HG02938 (cell line): ENCODE data around the gene TCF7L2.

Source experiments
- ATAC-seq: cut with Tn5 transposase; IDR thresholded peaks from one replicate; pipeline ENCODE4 v1.9.1; 2021; ENCODE audit warnings: mild to moderate bottlenecking, moderate library complexity; ENCODE audit not compliant: unreplicated experiment

TCF7L2 gene

GRCh38 chr10:112949875-112950507, at the start of gene TCF7L2:
Gene TCF7L2 (plus strand): TSS chr10:112950247. CDS start chr10:112950757, 510 bp downstream.
- no peak for ATAC-seq

DNA sequence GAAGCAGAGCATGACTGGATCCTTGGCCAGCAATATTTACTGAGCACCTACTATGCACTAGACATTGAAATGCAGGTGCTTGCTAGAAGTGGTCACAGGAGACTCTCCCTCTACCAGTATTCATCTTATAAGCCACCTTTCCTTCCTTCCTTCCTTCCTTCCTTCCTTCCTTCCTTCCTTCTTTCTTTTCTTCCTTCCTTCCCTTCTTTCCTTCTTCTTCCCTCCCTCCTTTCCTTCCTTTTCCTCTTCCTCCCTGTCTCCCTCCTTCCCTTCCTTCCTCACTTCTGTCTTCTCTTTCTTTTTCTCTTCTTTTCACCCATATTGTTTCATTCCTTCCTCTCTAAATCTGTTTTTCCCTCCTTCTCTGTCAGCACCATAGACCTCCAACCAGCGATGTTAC, 47.3 kb upstream of the TCF7L2 start:
- ATAC-seq: no peak

DNA sequence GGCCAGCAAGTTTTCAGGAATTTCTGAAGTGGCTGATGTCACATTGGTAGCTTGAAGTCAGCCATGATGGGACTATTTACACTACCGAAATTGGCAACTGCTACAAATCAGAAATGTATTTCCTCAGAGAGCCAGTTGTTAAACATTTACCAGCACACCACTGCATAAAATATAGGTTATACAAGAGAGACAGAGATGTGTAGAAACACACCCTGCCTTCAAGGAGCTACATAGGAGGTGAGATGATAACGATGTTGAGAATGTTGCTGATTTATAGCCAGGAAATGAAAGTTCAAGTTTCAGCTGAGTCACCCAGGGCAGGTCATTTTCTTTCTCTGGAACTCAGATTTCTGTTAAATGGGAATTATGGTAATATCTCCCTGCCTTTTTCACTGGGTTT, 46.0 kb upstream of the TCF7L2 start:
- ATAC-seq: no peak

DNA sequence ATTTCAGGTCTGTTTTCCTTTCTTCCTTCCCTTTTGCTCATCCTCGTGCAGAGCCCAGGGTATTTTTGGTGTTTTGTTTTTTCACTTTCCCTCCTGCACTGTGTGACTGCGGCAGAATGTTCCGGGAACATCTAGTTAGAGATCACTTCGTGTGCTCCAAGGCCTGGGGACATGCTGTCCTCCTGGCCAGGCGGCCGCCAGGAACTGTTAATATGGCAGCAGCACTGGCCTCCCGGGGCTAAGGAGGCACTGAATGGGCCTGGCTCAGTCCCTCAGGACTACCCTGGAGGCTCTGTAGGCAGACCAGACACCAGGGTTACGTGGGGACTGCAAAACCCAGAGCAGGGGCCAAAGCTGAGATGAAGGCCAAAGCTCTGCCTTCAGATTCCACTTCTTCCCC, 43.1 kb upstream of the TCF7L2 start:
- ATAC-seq: no peak

DNA sequence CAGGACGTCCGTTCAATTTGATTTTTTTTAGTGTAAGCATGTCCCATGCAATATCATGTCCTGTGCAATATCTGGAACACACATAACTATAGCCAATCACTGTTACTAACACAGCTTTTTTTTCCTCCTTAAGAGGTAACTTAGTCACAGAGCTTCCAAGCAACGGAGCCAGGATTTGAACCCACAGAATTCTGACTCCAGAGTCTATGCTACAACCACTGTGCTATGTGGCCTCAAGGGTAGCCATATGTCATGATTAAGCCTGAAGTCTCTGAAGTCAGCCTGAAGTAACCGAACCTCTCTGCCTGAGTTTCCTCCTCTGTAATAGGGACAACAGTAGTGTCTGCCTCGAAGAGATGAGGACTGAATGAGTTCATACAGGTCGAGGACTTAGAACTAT, 42.2 kb upstream of the TCF7L2 start:
- no peak for ATAC-seq

DNA sequence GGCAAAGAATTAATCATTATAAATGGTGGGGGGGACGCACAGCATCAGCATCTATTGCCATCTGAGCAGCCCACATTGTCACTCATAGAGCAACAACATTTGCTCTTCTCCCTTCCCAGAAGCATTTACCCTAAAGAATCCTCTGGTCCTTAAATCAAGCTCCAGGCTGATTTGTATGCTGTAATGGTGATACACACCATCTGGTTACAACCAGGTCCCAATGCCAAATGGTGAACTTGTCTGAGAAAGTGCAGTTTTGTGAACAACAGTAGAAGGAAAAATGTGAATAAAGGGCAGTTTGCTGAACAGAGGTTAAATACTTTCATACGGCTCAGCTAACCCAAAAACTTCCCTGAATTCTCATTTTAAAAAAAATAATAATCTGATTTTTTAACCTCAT, 38.8 kb upstream of the TCF7L2 start:
- ATAC-seq: no peak

DNA sequence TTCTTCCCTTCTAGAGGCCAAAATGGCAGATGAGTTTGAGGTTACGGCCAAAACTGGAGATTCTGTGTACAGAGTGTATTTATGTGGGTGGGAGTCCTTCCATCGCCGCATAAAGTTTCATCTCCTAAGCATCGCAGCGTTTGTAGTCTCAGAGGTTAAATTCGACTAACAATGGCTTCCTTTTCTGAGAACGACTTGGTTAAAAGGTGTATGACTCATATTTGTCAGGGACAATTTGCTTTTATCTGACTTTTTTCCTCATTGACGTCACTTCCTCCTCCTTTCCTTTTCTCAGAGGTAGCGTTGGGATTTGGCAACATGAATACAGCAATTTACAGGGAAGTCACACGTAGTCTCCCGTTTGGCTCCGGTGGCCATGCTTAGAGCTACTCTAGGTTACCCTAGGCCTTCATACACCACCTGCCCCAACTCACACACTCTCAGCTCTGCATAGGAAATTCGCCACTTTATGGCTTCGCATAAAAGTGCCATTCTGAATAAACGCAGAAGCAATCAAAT, 37.6 kb upstream of the TCF7L2 start:
- ATAC-seq: no peak

DNA sequence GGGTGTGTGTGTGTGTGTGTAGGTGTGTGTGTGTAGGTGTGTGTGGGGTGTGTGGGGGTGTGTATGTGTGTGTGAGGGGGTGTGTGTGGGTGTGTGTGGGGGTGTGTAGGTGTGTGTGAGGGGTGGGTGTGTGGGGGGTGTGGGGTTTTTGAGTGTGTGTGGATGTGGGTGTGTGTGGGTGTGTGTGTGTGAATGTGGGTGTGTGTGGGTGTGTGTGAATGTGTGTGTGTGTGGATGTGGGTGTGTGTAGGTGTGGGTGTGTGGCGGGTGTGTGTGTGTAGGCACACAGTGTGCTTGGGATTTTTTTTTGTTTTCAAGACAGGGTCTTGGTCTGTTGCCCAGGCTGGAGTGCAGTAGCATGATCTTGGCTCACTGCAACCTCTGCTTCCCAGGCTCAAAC, 36.8 kb upstream of the TCF7L2 start:
- ATAC-seq: no peak

GRCh38 chr10:112913661-112914287, 36.3 kb upstream of the TCF7L2 start:
- no peak for ATAC-seq

DNA sequence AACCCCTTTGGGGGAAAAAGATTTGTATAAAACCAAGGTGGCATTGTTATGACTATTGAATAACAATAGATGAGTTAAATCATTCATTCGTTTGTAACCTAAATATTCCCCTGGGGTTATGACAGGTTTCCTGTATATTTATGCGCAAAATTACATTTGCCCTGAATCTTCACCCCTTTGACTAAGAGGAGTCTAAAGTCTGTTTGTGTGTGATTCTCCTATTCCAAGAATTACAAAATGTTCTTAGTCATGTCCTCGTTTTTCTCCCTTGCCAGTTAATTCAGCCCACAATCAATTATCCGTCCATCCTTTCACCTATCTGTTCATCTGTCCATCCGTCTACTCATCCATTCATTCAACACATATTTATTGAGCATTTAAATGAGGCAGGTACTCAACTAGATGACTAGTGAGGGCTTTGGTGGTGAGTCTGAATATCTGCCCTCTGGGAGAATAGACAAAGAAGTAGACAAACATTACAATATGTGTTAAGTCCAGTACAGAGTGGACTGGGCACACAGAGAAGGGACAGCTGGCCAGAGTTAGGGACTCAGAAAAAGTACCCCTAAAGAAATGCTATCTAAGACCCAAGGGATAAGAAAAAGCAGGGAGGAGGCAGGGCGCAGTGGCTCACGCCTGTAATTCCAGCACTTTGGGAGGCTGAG, 35.6 kb upstream of the TCF7L2 start:
- ATAC-seq: no peak

DNA sequence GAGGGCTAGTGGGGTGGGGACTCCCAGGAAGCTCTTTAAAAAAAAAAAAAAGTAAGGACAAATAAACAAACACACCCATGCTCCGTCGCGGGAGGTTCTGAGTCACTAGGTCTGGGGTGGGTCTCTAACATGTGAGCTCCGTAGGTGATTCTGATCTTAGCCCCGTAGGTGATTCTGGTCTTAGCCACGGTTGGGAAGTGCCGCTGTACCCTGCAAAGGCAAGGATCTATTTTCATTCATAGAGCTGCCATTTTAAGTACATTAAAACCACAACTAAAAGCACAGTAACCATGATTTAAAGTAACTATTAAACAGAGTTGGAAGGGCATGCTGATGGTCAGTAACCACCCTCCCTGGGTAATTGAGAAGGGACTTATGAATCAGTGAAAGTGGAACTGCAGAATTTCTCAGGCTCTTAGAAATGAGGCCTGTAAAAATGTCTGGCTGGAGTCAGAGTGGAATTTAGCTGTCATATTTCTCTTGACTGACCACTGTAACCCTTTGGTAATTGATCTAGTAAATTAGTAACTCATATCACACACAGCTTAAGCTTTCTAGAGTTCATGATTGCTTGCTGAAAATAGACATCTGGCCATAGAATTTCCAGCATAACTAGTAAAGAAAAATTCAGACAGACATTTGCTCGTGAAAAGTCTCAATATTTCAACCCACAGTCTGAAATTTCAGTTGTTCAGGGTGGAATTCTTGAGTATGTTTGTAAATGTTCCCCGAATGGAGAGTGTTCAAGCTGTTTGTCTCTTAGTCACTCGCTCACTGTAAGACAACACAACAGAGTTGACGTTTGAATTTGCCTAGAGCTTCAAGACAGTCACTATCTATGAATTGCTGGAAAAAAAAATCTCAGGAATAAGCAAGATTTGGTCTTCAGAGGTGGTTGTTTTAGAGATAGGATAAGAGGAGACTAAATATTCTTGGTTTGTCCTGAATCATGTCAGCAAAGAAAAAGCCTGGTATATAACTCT, 34.2 kb upstream of the TCF7L2 start:
- ATAC-seq: peak; percentile 71

DNA sequence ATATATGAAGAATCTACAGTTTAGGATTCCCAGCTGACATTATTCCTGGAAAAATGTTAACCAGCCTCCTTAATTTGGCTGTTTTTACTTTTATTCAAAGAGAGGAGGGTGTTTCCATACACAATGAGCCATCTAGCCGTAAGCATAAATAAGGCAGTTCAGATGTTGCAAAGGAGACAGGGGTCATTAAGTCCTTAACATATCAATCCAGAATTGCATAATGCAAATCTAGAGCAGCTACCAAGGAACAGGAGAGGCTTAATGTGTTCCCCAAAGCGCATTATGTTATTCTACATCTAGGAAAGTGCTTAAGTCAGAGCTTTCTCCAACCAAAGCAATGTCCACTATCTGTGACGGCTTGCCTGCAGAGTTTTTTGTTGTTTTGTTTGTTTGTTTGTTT, 32.4 kb upstream of the TCF7L2 start:
- no peak for ATAC-seq

GRCh38 chr10:112918771-112919170, 31.3 kb upstream of the TCF7L2 start:
- ATAC-seq: no peak

DNA sequence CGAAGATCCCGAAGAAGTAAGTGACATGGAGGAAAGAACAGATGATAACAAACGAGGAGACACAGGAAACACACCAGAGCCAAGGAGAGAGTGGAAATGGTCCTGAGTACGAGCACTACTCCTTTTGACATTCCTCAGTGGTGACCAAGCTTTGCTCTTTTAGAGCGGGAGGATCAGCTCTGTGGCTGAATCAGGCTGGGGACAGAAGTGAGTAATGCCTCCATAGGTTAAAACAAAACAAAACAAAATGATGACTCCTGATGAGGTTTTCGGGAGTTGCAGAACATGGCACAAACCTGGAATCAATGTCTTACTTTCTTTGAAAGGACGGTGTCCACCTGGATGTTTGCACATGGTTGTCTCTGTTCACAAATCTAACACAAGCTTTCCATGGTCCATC, 30.3 kb upstream of the TCF7L2 start:
- ATAC-seq: no peak

- no peak for ATAC-seq
Observed at GRCh38 chr10:112926906-112927688, 22.9 kb upstream of the TCF7L2 start.

DNA sequence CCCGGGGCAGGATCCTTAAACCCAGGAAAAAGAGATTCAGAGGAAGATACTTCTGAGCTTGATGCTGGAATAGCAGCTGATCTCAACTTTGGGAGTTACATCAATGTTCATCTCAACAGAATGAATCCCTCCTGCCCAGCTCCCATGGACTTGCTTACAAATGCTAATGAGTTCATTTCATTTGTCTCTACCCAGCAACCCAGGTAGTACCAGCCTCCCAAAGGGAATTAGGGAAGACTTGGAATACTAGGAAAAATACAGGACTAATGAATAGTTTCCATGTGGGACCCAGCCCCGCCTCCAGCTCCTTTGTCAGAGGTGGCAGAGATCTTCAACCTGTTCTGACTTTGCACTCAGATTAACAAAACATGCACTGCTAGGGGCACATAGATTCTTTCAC, 22.1 kb upstream of the TCF7L2 start:
- ATAC-seq: no peak

- ATAC-seq: no peak
Observed at GRCh38 chr10:112932658-112933057, 17.4 kb upstream of the TCF7L2 start.

- no peak for ATAC-seq
Observed at GRCh38 chr10:112934193-112934592, 15.9 kb upstream of the TCF7L2 start.

GRCh38 chr10:112938808-112939482, 11.1 kb upstream of the TCF7L2 start:
- ATAC-seq: no peak

DNA sequence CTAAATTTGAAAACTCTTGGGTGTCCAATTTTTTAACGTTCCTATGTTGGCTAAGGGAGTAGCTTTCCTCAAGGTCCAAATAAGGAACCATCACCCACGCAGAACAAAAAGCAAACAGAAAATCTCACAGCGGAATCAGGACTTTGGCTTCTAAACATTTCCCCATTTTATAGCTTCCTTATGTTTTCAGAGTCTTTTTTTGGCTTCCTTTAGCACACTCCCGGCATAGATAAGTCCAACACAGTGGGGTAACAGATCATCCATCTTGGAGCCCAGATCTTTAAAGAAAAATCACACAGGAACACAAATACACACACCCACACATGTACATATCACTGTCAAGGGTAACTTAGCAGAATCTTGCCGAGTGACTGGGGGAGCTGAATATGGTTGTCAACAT, 4.2 kb upstream of the TCF7L2 start:
- ATAC-seq: no peak
